SKM-1 treated with dmso at 0.1 percent for 144 hours (cell line): Measurements from ENCODE around the gene NSD2.
"Not testable (repeated sequence)": the region's sequence is repeated elsewhere in the genome, so short reads cannot be mapped to it uniquely, and the experiment has no call there.

Source experiments
- DNase-seq: peaks from one replicate; lab custom pipeline; 2025; ENCODE audit not compliant: unreplicated experiment; lab: John Stamatoyannopoulos, UW

The NSD2 gene

GRCh38 chr4:1983846-1984405 is 112.7 kb downstream of the NSD2 start:
- DNase-seq, result no peak

- no peak for DNase-seq
Observed at GRCh38 chr4:1984406-1985191, 113.4 kb downstream of the NSD2 start.

GRCh38 chr4:1985294-1985693 is 114.1 kb downstream of the NSD2 start:
- no peak for DNase-seq

GRCh38 chr4:1985780-1986577 is 114.8 kb downstream of the NSD2 start:
- DNase-seq, result no peak

- DNase-seq, result no peak
Observed at GRCh38 chr4:1986578-1987210, 115.5 kb downstream of the NSD2 start.

- no peak for DNase-seq
Observed at GRCh38 chr4:1987296-1987695, 116.1 kb downstream of the NSD2 start.

GRCh38 chr4:1987721-1988326 is 116.6 kb downstream of the NSD2 start:
- DNase-seq, result no peak

- DNase-seq, result no peak
Observed at GRCh38 chr4:1988327-1988724, 117.1 kb downstream of the NSD2 start.

GRCh38 chr4:1989533-1990347 is 118.5 kb downstream of the NSD2 start:
- no peak for DNase-seq

GRCh38 chr4:1990348-1990645 is 119.1 kb downstream of the NSD2 start:
- DNase-seq, result no peak

- DNase-seq, result no peak
Observed at GRCh38 chr4:1990676-1991075, 119.5 kb downstream of the NSD2 start.

- DNase-seq, result no peak
Observed at GRCh38 chr4:1991087-1991486, 119.9 kb downstream of the NSD2 start.

- DNase-seq, result no peak
Observed at GRCh38 chr4:1991596-1992434, 120.6 kb downstream of the NSD2 start.

- no peak for DNase-seq
Observed at GRCh38 chr4:1992468-1993168, 121.4 kb downstream of the NSD2 start.

GRCh38 chr4:1993169-1993516 is 122.0 kb downstream of the NSD2 start:
- no peak for DNase-seq

- DNase-seq, result not testable (repeated sequence)
Observed at GRCh38 chr4:1993718-1994516, 122.7 kb downstream of the NSD2 start.

GRCh38 chr4:1994938-1995337 is 123.7 kb downstream of the NSD2 start:
- DNase-seq, result no peak

GRCh38 chr4:1996866-1997611 is 125.8 kb downstream of the NSD2 start:
- DNase-seq, result no peak
